Spinal cord (tissue), 10 donors: ENCODE results near the gene KCNS3. TPM values are rescaled to one million over a fixed set of nuclear protein-coding genes. Genes with fewer than 3 reads are reported as not detected.

Experiments
- DNase-seq, 6 donors: peaks; one replicate each; pipeline versions ENCODE4 v3.0.0 to v3.0.0-alpha.2; 2013 to 2015; ENCODE audit warnings: low spot score in 6 of 6, low read depth in 4 of 6
- H3K27ac ChIP-seq: one replicate; pipeline ENCODE4 v1.5.1; 2013; ENCODE audit warnings: low read depth, low read length, control low read depth
- H3K27me3 ChIP-seq: one replicate; pipeline ENCODE4 v1.6.1; 2013; ENCODE audit warnings: low read length; ENCODE audit not compliant: control insufficient read depth, insufficient read depth
- H3K36me3 ChIP-seq: one replicate; pipeline ENCODE4 v1.6.1; 2013; ENCODE audit warnings: low read length; ENCODE audit not compliant: control insufficient read depth, insufficient read depth
- H3K4me1 ChIP-seq: one replicate; pipeline ENCODE4 v1.6.1; 2013; ENCODE audit warnings: low read length; ENCODE audit not compliant: control insufficient read depth, insufficient read depth
- H3K4me3 ChIP-seq: one replicate; pipeline ENCODE4 v1.5.1; 2013; ENCODE audit warnings: low read depth, low read length, control low read depth
- H3K9me3 ChIP-seq: one replicate; pipeline ENCODE4 v1.6.1; 2013; ENCODE audit warnings: low read length; ENCODE audit not compliant: control insufficient read depth, insufficient read depth
- WGBS: methylation state at CpG from one replicate; pipeline ENCODE4 v1.1.5; 2013; ENCODE audit warnings: missing lambda C conversion rate; ENCODE audit not compliant: insufficient coverage; 5-methylcytosine and 5-hydroxymethylcytosine counted together
- long read RNA-seq, 4 donors: transcript quantifications; one replicate each; lab custom pipeline, GENCODE V29; 2026
- polyA plus RNA-seq, 2 donors: library from polyadenylated mRNA; unstranded; fragments of 120-200 nt; gene quantifications; one replicate each; pipeline ENCODE4 v1.2.1, GENCODE V29; 2013; ENCODE audit not compliant: insufficient read length in 2 of 2
- total RNA-seq, 2 donors: library from RNA; depleted of rRNA in 1 of 2; stranded (reverse); fragments of 120-200 nt in 1 of 2; fragments of >200 nt in 1 of 2; gene quantifications; one replicate each; pipeline versions ENCODE4 v1.2.3 to v1.2.4, GENCODE V29; 2013 to 2014
- donor health status: healthy.

The KCNS3 gene
- total RNA-seq (10 to 100 TPM; 11.6 to 22.8 TPM), polyA plus RNA-seq (10 to 100 TPM; 20.2 to 28.5 TPM)
- long read RNA-seq, donor 1, partial matches to known transcripts: 26 of 30 reads
- long read RNA-seq, donor 1, other reads (novel, unspliced or antisense): 0 of 30 reads
- long read RNA-seq, donor 2, partial matches to known transcripts: 5 of 8 reads
- long read RNA-seq, donor 2, other reads (novel, unspliced or antisense): 0 of 8 reads
- long read RNA-seq, donor 3, partial matches to known transcripts: 0 of 3 reads
- long read RNA-seq, donor 3, other reads (novel, unspliced or antisense): 0 of 3 reads
- long read RNA-seq, donor 4, transcript KCNS3-201 (3 exons, 2,333 nt): major isoform, 7 of 7 reads
- long read RNA-seq, donor 4, partial matches to known transcripts: 0 of 7 reads
- long read RNA-seq, donor 4, other reads (novel, unspliced or antisense): 0 of 7 reads

GRCh38 chr2:17878281-17879136 is at the start of gene KCNS3:
Gene KCNS3, plus strand, starts transcription at chr2:17878667. Its CDS starts 52,342 bp downstream, at chr2:17931009.
- no peaks in the 10 kb centered on the region for H3K9me3 ChIP-seq
- under 1% methylated on average over 106 of the region's 106 CpGs for WGBS
- H3K4me1 ChIP-seq: peaks cover 21% of the 10 kb centered on the region
- H3K27ac ChIP-seq: no peak within 1 kb of the TSS
- H3K36me3 ChIP-seq: no peaks in the 10 kb centered on the region
- peak within 1 kb of the TSS; percentile 59 for H3K4me3 ChIP-seq
- peak in 2 of 6 donors; percentile 38 to 59 for DNase-seq
- peaks cover 41% of the 10 kb centered on the region for H3K27me3 ChIP-seq

DNA sequence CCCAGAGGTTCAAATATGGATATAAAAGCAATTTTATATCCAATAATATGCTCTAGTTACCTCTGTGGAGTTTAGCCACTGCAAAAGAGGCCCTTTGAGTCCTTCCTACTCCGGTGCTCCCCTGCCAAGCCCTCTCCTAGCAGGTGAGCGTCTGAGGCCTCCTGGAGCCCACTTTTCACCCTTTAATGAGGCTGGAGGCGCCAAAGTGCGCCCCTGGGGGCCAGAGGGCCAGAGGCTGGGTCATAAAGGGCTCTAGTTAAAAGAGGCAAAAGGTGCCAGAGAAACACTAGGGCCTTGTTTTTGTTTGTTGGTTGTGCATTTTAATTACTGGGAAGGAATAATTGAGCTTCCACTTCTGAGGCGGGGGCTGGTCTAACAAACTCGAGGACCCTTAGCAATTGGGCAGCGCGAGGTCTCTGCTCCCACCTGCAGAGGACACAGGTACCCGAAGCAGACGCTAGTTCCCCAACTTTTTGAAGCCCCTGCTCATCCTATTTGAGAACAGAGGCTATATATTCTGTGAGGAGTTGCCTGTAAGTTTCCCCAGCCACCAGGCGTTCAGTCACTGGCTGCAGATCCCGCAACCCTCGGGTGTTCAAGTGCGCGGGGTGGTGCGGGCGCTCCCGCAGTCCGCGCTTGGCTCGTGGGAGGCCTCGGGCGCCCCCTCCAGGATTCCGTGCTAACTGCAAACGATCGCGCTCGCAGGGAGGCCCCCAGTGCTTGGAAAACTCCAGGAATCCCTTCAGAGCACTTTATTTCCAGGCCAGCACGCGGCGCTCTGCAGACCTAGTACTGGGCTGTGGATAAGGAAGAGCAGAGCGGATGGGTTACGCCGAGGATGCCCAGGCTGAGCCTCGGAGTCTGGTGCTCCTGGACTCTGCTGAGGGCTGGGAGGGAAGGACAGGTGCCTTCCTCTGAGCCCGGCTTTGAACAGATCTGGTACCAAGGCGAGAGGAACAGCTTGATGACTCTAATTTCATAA is 48.1 kb upstream of the KCNS3 start:
- H3K9me3 ChIP-seq: no peaks in the 10 kb centered on the region
- H3K27me3 ChIP-seq: no peaks in the 10 kb centered on the region
- H3K4me1 ChIP-seq: peaks cover 11% of the 10 kb centered on the region
- peak in 4 of 6 donors; percentile 40 to 87 (median 70) for DNase-seq
- H3K4me3 ChIP-seq: peak overlapping the region; percentile 19
- no peak overlapping the region for H3K27ac ChIP-seq
- 13% methylated on average over 34 of the region's 37 CpGs for WGBS
- no peaks in the 10 kb centered on the region for H3K36me3 ChIP-seq

DNA sequence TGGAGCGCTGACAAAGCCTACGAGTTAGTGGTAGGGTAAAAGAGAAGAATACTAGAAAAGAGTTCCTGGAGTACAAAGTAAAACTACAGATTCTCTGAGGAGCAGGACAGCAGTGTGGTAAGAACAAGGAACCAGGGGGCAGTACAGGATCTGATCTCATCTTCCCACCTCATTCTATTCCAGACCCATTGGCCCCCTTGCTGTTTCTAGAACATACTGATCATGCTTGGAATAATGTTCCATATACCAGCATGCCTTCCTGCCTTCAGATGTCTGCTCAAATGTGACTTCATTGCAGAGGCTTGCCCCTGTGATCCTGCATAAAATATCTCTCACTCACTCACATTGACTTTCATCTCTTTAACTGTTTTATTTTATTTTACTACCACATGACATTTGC is 43.0 kb upstream of the KCNS3 start:
- no peaks in the 10 kb centered on the region for H3K27me3 ChIP-seq
- no peak for DNase-seq
- H3K4me3 ChIP-seq: no peak overlapping the region
- no peaks in the 10 kb centered on the region for H3K9me3 ChIP-seq
- peaks cover 4% of the 10 kb centered on the region for H3K4me1 ChIP-seq
- no peaks in the 10 kb centered on the region for H3K36me3 ChIP-seq
- WGBS: 85% methylated on average over 2 of the region's 2 CpGs
- no peak overlapping the region for H3K27ac ChIP-seq

DNA sequence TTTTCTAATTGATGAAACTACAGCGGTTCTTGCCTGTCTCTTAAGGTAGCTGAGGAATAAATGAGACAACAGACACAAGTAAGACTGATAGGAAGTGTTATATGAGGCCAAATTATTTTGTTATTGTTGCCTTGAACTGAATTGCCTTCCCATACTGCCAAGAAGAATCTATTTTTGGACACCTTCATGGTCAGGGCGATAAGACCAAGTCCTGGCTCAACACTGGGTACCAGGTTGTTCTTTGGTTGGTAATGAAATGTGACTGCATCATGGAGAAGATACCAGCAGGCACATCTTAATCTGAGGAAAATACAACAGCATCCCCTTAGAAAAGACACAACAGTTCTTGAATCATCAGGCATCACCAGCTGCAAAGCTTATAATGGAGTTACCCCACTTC is 38.5 kb upstream of the KCNS3 start:
- H3K27ac ChIP-seq: no peak overlapping the region

GRCh38 chr2:17843457-17843856 is 35.0 kb upstream of the KCNS3 start:
- WGBS: 100% methylated on average over 2 of the region's 2 CpGs
- Histone ChIP-seq H3K9me3 (no peaks in the 10 kb centered on the region), H3K27ac (no peak overlapping the region), H3K4me3 (no peak overlapping the region), H3K36me3 (no peaks in the 10 kb centered on the region), H3K27me3 (no peaks in the 10 kb centered on the region), H3K4me1 (no peaks in the 10 kb centered on the region)
- DNase-seq: no peak

More for the DNA sequence above, 38.5 kb upstream of the KCNS3 start:
- no peak for DNase-seq
- no peaks in the 10 kb centered on the region for H3K36me3 ChIP-seq
- H3K4me1 ChIP-seq: no peaks in the 10 kb centered on the region
- no peak overlapping the region for H3K4me3 ChIP-seq
- no peaks in the 10 kb centered on the region for H3K27me3 ChIP-seq
- WGBS: 100% methylated on average over 1 of the region's 2 CpGs
- H3K9me3 ChIP-seq: no peaks in the 10 kb centered on the region

- Histone ChIP-seq H3K4me3 (no peak overlapping the region), H3K4me1 (no peaks in the 10 kb centered on the region), H3K9me3 (no peaks in the 10 kb centered on the region), H3K27me3 (no peaks in the 10 kb centered on the region), H3K36me3 (no peaks in the 10 kb centered on the region), H3K27ac (no peak overlapping the region)
- 97% methylated on average over 7 of the region's 7 CpGs for WGBS
- DNase-seq: no peak
Observed at GRCh38 chr2:17845806-17846205, 32.7 kb upstream of the KCNS3 start.

DNA sequence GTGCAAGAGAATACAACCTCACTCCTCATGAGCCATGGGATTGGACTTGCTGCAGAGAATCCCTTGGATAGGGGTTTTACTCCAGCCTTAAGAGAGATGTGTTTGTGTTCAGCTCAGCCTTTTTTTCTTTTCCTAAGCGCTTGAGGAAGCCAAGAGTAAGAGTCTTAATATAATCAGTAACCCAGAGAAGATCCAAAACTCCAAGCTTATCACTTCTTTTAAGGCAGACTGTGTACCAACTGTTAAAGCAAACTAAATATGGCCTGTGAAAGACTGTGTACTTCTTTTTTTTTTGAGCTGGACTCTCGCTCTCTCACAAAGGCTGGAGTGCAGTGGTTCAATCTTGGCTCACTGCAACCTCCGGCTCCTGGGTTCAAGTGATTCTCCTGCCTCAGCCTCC is 31.8 kb upstream of the KCNS3 start:
- peaks cover under 1% of the 10 kb centered on the region for H3K4me1 ChIP-seq
- peak in 1 of 6 donors; percentile 78 for DNase-seq
- no peak overlapping the region for H3K27ac ChIP-seq
- H3K4me3 ChIP-seq: no peak overlapping the region
- no peaks in the 10 kb centered on the region for H3K27me3 ChIP-seq
- 100% methylated on average over 2 of the region's 3 CpGs for WGBS
- no peaks in the 10 kb centered on the region for H3K9me3 ChIP-seq
- H3K36me3 ChIP-seq: no peaks in the 10 kb centered on the region

DNA sequence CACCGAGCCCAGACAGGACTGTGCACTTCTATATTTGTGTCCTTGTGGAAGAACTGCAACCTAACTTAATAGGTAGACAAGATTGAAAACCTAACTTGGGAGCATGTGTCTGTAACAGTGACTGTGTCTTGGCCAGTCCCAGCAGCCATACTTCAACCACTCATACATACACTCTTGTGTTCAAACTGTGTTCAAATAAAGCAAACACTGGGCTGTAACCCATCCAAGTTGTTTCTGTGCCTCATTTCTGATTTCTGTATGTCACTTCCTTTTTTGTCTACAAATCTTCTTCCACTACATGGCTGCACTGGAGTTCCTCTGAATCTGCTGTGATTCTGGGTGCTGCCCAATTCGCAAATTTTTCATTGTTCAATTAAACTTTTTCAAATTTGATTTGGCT is 31.2 kb upstream of the KCNS3 start:
- WGBS: no CpG with 5 or more reads among the region's 2 CpGs
- H3K9me3 ChIP-seq: no peaks in the 10 kb centered on the region
- peaks cover 3% of the 10 kb centered on the region for H3K4me1 ChIP-seq
- no peak overlapping the region for H3K4me3 ChIP-seq
- peak in 1 of 6 donors; percentile 55 for DNase-seq
- no peak overlapping the region for H3K27ac ChIP-seq
- no peaks in the 10 kb centered on the region for H3K27me3 ChIP-seq
- no peaks in the 10 kb centered on the region for H3K36me3 ChIP-seq

- DNase-seq: peak in 1 of 6 donors; percentile 9
Observed at GRCh38 chr2:17849275-17849674, 29.2 kb upstream of the KCNS3 start.

More at GRCh38 chr2:17849275-17849674, 29.2 kb upstream of the KCNS3 start:
- Histone ChIP-seq H3K36me3 (no peaks in the 10 kb centered on the region), H3K4me1 (peaks cover 3% of the 10 kb centered on the region), H3K27me3 (no peaks in the 10 kb centered on the region), H3K9me3 (no peaks in the 10 kb centered on the region), H3K4me3 (no peak overlapping the region), H3K27ac (no peak overlapping the region)
- WGBS: 58% methylated on average over 3 of the region's 5 CpGs
